HT1080 (cell line): Measurements from ENCODE around the gene HES4. TPM values are rescaled to one million over a fixed set of nuclear protein-coding genes. Genes with fewer than 3 reads are reported as not detected.
"Not testable (repeated sequence)": the region's sequence is repeated elsewhere in the genome, so short reads cannot be mapped to it uniquely, and the experiment has no call there.

ENCODE experiments used
- DNase-seq: peaks from one replicate; pipeline ENCODE4 v3.0.0-alpha.2; 2015; ENCODE audit warnings: low read depth
- total RNA-seq: library from RNA; depleted of rRNA; stranded (reverse); fragments of >200 nt; shearing (Covaris generic); gene quantifications from 2 replicates; pipeline ENCODE4 v1.2.3, GENCODE V29; 2014

Gene HES4
- total RNA-seq, 1 experiment from 2014 or later: 7.6 TPM

DNA sequence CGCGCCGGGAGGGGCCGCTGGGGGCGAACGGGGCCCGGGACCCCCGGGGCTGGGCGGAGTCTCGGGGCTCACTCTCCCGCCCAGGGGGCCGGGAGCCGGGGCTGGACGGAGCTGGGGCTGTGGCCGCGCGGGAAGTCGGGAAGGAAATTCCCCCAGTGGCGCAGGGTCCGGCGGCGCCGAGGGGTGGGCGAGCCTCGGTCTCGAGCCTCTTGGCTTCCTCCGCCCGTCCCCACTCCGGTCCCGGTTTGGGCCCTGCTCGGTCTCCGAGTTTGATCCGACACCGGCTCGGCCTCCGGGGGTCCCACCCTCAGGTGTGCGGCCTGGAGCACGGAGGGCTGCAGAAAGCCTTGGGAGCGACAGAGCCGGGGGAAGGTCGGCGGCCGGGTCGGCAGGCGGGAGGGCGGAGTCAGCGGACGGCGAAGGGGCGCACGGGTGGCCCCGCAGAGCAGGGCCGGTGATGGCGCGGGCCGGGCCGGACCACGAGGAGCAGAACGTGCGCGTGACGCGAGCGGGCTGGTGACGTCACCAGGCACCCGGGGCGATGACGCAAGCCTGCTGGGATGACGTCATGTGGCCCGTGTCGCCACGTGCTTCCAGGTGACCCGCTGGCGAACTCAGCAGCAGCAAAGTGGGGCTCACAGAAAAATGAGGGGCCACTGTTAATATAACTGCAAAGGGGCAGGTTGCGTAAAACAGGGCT lies 610 bp upstream of the HES4 start:
- peak; percentile 67 for DNase-seq

DNA sequence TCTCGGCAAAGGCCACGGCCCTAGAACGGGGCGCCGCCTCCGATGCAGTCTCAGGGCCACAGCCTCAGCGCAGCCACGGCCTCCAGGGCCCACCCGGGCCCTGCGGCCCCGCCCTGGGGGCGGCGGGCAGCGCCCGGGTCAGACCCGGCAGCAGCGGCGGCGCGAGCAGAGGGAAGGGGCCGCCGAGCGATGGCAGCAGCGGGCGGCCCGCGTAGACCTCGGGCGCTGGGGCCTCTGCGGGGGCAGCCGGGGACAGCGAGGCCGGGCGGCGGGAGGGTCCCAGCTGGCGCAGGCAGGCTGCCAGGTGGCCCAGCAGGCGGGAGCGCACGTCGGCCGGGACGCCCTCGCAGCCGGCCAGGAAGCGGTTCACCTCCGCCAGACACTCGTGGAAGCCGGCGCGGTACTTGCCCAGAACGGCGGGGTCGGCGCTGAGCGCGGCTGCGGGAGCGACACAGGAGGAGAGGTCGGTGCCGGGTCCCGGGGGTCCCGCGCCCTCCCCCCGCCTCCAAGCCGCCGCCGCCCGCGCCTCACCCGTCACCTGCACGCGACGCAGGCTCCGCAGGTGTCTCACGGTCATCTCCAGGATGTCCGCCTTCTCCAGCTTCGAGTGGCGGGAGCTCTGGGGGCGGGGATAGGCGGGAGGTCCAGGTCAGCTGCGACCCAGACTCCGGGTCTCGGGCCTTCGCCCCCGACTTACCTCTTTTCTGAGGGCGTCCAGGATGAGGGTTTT lies 737 bp downstream of the HES4 start:
- no peak for DNase-seq

DNA sequence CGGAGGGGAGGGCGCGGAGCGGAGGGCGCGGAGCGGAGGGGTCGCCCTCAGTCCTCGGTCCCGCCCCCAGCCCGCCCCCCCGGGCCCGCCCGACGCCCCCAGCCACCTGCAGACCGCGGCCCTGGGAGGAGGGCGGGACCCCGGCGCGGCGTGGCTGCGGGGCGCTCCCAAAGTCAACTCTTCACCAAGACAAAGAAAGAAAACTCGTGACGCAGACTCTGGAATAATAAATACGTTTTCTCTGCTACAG lies 1.2 kb downstream of the HES4 start:
- no peak for DNase-seq

DNA sequence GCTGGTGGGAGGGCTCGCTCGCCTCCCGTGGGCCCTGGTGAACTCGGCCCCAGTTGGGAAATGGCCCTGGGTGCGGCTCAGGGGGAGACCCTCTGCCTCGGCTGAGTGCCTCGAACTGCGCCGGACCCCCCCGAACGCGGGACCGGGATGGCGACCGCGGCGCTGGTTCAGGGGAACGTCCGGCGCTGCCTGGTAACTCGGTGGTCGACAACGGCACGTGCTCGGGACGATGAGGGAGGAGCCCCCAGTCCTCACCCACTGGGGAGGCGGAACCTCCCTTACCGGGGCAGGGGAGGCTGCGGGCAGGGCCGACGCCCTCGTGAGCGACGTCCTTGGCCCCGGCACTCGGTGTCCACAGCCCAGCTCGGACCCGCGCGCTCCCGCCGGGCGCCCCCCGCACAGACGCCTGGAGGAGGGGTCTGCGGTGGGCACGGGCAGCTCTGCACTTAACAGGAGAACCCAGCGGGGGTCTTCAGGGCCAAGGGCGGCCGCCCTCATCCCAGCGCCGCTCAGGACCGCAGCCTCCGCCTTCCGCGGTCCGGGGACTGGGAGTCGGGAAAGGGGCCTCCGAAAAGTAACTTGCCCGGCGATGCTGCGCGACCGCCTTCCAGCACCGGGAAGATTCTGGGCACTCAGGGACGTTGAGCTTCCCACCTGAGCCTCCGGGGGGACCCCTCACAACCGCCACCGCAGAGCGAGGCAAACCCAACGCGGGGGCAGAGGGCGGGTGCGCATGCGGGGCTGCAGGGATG lies 1.7 kb downstream of the HES4 start:
- no peak for DNase-seq

DNA sequence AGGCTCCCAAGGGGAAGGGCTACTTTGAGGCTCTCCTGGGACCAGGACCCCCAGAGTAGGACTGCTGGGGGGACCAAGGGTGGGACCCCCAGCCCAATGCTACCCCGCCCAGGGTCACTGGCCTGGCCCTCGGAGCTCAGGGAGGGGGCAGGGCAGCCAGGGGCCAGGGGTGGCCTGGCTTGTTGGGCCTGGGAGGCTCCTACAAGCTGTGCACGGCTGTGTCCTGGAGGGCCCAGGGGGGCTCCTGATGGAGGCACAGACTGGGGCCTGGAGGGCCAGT lies 2.2 kb downstream of the HES4 start:
- DNase-seq: no peak

DNA sequence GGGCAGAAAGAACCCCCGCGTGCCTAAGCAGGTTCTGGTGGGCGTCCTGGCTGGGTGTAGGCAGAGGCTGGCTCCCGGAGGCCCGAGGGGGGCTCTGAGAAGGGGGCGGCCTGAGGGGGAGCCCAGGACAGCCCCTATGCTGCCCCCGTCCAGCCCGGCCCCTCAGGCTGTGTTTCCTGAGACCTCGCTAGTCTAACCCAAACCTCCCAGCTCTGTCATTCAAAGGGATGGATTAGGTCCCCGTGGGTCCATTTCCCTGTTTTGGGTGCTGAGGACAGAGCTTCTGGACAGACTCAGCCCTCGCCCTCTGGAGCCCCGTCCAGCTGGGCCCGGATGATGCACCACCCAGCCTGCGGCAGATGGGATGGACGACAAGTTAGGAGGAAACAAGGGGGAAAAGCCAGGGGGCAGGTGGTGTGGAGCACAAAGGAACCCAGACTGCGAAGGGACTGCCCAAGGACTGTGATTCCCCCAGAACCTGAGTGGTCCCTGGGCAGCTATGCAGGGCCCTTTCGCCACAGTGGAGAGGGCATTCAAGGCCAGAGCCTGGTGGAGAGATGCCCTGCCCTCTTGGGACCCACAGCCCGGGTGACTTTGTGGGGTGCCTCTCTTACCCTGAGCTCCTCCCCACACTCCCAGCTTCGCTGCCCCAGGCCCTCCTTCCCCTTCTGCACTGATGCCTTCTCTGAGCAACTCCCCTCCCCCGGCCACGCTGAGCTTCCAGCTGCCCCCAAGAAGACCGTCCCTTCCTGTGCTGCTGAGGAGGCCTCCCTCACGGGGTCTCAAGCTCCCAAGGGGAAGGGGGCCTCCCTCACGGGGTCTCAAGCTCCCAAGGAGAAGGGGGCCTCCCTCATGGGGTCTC lies 2.8 kb downstream of the HES4 start:
- no peak for DNase-seq

DNA sequence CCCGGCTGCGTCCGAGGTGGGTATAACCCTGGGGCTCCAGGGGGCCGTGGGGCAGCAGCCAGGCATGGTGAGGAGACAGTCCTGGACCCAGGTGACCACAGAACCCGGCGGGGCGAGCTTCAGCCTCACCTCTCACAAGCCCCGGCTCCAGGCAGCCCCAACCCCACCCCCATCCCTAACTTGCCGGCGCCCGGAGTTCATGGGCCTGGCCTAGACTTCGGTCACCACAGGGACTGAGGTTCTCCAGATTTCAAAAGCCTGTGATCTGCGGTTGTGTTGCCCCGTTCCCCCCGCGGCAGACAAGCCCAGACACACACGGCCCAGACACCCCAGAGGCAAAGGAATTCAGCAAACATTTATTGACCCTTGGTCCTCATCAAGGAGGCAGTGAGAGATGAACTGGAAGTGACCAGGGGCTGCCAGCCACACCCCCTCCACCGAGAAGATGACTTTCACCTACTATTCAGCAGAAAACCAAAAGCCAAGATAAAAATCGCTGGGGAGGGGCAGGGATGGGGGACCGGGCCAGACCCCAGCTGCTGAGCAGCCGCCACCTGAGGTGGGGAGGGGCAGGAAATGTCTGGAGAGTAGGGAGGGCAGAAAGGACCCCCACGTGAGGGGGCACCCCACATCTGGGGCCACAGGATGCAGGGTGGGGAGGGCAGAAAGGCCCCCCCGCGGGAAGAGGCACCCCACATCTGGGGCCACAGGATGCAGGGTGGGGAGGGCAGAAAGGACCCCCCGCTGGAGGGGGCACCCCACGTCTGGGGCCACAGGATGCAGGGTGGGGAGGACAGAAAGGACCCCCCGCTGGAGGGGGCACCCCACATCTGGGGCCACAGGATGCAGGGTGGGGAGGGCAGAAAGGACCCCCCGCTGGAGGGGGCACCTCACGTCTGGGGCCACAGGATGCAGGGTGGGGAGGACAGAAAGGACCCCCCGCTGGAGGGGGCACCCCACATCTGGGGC lies 3.9 kb downstream of the HES4 start:
- no peak for DNase-seq

DNA sequence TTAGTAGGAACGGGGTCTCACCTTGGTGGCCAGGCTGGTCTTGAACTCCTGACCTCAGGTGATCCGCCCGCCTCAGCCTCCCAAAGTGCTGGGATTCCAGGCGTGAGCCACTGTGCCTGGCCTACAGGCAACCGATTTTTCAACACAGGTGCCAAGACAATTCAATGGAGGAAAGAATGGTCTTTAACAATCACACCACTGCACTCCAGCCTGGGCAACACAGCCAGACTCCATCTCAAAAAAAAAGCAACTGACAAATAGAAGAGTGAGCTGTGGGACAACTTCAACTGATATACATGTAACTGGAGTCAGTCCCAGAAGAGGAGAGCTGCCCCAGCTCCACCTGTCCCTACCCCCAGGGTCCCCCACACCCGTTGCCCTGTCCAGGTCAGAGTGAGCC lies 5.4 kb downstream of the HES4 start:
- not testable (repeated sequence) for DNase-seq

DNA sequence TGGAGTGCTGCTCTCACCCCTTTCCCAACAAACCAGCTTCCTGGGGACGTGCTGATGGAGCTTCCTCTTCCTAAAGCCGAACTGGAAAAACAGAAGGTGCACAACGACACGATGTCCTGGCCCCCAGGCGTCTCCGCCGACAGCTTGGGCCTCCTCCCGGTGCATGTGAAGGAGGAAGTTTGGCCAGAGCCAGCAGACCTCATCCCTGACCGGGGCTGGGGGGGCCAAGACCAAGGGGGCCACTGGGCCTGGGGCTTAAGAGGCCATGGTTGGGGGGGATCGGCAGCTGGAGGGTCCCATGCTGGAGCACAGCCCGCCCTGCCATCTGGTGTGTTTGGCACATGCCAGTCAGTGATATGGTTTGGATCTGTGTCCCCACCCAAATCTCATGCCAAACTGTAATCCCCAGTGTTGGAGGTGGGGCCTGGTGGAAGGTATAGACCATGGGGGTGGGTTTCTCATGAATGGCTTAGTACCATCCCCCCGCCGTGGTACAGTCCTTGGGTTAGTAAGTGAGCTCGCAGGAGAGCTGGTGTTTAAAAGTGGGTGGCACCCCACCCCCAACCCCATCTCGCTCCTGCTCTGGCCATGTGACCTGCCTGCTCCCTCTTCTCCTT lies 6.4 kb downstream of the HES4 start:
- no peak for DNase-seq

DNA sequence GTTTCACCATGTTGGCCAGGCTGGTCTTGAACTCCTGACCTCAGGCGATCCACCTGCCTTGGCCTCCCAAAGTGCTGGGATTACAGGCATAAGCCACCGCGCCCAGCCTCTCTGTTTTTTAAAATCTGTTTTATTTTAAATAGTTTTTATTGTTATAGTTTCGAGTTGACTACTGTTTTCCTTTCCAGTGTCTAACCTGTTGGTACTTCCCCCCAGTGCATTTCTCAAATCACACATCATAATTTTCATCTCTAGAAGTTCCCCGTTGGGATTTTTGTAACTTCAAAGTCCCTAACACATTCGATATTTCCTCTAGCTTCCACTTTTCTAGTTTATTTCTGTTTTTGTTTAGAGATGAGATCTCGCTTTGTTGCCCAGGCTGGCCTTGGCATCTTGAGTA lies 7.5 kb downstream of the HES4 start:
- DNase-seq: no peak

DNA sequence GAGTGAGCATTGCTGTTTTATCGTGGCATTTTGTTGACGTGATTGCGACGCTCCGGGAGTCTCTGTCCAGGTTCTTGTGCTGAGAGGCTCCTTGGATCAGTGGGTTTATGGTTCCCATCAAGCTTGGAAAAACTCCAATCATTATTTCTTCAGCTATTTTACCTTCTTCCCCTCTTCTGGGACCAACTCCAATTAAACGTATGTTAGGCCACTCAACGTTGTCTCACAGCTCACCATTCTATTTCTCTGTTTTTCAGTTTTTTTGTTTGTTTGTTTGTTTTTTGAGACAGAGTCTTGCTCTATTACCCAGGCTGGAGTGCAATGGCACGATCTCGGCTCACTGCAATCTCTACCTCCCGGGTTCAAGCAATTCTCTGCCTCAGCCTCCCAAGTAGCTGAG lies 8.0 kb downstream of the HES4 start:
- no peak for DNase-seq

DNA sequence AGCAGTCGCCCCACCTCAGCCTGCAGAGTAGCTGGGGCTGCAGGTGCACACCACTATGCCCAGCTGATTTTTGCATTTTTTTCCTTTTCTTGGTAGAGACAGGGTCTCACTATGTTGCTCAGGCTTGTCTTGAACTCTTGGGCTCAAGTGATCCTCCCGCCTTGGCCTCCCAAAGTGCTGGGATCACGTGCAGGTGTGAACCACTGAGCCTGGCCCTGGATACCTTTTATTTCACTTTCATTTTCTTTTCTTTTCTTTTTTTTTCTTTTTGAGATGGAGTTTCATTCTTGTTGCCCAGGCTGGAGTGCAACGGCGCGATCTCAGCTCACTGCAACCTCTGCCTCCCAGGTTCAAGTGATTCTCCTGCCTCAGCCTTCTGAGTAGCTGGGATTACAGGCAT lies 8.6 kb downstream of the HES4 start:
- DNase-seq: not testable (repeated sequence)

DNA sequence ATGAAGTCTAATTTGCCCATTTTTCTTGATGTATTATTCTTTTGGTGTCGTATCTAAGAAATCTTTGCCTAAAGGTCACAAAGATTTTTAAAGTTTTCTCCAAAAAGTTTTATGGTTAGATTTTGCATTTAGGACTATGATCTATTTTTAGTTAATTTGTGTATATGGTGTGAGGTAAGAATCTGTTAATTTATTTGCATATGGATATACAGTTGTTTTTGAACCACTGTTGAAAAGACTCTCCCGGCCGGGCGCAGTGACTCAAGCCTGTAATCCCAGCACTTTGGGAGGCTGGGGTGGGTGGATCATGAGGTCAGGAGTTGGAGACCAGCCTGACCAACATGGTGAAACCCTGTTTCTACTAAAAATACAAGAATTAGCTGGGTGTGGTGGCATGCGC lies 11.8 kb downstream of the HES4 start:
- DNase-seq: not testable (repeated sequence)

DNA sequence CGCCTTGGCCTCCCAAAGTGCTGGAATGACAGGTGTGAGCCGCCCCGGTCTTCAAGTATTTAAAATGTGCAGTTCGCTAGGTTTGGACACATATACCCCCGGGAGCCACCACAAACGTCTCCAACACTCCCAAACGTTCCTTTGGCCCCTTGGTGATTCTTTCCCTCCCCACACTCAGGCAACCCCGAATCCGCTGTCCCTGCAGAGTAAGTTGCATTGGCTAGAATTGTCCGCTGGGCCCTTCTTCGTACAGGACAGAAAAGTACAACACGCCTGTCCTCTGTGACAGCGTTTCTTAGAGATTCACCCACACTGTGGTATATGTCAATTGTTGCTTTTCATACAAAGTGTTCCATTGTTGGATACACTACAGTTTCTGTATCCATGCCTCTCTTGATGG lies 14.8 kb downstream of the HES4 start:
- DNase-seq: no peak

DNA sequence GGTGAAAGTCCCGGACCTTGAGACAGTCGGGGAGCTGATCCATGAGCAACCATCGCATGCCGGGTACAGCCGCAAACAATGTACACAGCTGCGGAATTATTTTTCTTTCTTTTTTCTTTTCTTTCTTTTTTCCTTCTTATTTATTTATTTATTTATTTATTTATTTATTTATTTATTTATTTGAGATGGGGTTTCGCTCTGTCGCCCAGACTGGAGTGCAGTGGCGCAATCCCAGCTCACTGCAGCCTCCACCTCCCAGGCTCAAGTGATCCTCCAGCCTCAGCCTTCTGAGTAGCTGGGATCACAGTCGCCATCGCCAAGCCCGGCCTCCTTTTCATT lies 15.5 kb downstream of the HES4 start:
- no peak for DNase-seq

DNA sequence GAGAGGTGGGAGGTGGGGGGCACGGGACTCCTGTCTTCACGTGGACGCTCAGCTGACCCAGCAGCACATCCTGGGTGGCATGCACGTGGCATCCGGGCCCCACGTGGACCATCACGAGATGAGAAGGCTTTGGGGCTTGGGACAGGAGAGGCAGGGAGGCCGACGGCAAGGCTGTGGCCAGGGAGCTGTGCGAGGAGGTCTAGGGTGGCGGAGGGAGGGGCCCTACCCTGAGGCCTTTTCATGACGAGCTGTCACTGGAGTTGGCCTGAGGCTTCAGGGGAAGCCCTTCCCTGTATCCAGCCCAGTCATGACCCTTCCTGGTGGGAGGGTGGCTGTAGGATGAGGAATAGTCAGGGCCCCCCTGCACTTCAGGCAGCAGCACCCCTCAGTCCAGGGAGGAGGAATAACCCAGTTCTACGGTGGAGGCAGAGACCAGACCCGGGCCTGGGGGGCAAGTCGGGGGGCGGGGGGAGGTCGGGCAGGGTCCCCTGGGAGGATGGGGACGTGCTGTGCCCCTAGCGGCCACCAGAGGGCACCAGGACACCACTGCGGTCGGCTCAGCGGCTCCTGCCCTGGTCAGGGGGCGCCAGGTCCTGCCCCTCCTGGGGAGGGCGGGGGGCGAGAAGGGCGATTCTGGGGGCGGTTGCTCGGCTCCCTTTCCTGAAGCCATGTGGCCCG lies 16.0 kb downstream of the HES4 start:
- DNase-seq: no peak

DNA sequence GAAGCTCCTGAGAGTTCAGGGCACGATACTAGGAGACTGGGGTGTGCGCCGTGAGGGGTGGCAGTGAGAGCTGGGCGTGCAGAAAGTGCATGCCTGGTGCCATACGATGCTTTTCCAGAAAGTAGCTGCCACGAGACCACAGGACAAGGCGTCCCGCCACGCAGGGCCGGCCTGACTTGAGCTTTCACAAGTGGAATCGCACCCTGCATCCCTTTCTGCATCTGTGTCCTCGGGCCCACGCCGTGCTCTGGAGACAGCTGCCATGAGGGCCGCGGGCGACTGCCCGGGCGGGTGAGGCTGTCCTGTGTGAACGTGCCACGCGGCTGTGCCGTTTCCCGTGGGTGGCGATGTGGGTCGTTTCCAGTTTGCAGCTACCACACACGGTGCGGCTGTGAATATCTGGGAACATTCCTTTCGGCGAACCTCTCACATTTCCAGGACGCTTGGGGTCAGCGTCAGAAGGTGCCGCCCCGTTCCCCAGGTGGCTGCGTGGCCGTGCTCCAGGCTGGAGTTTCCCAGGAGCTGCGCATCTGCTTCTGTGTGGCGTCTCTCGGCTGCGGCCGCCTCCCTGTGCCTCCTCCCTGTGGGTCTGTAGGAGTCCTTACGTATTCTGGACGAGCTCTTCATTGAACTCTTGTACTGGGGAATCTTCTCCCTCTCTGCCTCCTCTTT lies 17.0 kb downstream of the HES4 start:
- no peak for DNase-seq

DNA sequence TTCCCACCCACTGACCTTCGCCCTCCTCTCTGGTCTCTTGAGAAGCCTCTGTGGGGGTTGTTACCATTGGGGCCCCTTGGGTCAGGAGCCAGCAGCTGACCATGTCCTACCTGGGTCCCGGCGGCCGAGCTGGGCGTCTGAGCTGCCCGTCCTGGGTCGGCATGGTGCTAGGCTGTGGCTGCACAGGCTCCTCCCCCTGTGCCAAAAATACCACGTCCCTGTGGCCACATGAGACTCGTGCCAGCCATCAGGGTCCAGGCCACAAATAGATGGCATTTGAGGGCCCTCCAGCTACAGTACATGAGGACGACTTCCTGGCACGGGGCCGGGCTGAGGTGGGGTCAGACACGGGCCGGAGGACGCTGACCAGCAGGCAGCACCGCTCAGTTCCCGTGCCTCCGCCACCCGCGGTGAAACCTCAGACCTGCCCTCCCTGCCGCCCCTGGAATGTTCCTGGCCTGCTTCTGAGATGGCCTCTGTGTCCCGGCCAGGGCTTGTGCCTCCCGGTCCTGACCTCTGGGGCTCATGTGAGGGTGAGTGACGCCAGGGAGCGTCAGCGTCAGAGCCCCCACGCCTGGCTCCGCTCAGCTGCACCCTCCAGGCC lies 17.8 kb downstream of the HES4 start, which contains the start of gene PERM1:
PERM1 (minus strand) TSS at position 139 of the 604 bp plus-strand sequence. CDS start 1,064 bp downstream, outside the sequence.
- DNase-seq: no peak

DNA sequence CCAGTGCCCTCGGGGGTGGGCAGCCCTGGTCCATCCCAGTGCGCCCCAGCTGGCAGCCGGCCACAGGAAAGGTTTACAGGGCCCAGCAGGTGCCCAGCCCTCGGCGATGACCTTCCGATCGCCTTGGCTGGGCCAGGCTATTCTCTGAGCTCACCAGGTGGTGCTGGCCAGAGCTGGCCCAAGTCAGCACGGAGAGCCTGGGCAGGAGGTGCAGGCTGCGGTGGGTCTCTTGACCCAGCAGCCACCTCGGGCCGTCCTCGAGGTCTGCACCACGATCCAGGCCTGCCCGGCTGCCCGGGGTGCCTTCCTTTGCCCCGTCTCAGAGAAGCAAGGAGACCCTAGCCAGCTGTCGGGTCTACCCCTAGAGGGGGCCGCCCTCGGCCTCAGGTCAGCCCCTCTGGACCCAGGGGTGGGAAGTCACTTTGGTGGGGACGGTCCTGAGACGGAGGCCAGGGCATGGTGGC lies 18.4 kb downstream of the HES4 start:
- no peak for DNase-seq
